Activated CD8-positive, alpha-beta memory T cell treated with anti-CD3 and anti-CD28 coated beads, Interleukin-2, amount 10 ng/mL, durations not matched to agents 7 days and 5 days (primary cell): Measurements from ENCODE around the gene DNA2. TPM values are rescaled to one million over a fixed set of nuclear protein-coding genes. Genes with fewer than 3 reads are reported as not detected.
"Not testable (repeated sequence)": the region's sequence is repeated elsewhere in the genome, so short reads cannot be mapped to it uniquely, and the experiment has no call there.

Experiments
- ATAC-seq: fragments of 150-1000 bp; cut with Tn5 transposase; one replicate; pipeline ENCODE4 v1.10.0; 2021; ENCODE audit warnings: moderate library complexity
- CTCF ChIA-PET: fragments of 350-600 bp; sonication (Branson Sonifier 250); formaldehyde crosslinking; loops from one replicate; lab custom pipeline; 2021; ENCODE audit warnings: antibody characterized with exemption; lab: Charles Lee
- DNase-seq: peaks from one replicate; pipeline ENCODE4 v3.0.0-alpha.2; 2020
- H3K27ac Mint-ChIP-seq: one replicate; pipeline ENCODE4 v1.8.0; 2021; ENCODE audit warnings: mild to moderate bottlenecking, mixed read lengths
- H3K27me3 Mint-ChIP-seq: one replicate; pipeline ENCODE4 v1.8.0; 2021; ENCODE audit warnings: mixed read lengths
- H3K36me3 Mint-ChIP-seq: one replicate; pipeline ENCODE4 v1.8.0; 2021; ENCODE audit warnings: mild to moderate bottlenecking, mixed read lengths
- H3K4me1 Mint-ChIP-seq: one replicate; pipeline ENCODE4 v1.8.0; 2021; ENCODE audit warnings: mixed read lengths
- H3K4me3 Mint-ChIP-seq: one replicate; pipeline ENCODE4 v1.8.0; 2021; ENCODE audit warnings: mild to moderate bottlenecking, moderate library complexity, mixed read lengths
- H3K9me3 Mint-ChIP-seq: one replicate; pipeline ENCODE4 v1.8.0; 2022; ENCODE audit warnings: low read depth, mixed read lengths
- total RNA-seq, 2 experiments: library from RNA; stranded (reverse); gene quantifications; one replicate each; pipeline ENCODE4 v1.2.3, GENCODE V29; 2021

DNA2 gene
- total RNA-seq, 2 experiments from 2014 or later: 53.3 to 60.2 TPM

DNA sequence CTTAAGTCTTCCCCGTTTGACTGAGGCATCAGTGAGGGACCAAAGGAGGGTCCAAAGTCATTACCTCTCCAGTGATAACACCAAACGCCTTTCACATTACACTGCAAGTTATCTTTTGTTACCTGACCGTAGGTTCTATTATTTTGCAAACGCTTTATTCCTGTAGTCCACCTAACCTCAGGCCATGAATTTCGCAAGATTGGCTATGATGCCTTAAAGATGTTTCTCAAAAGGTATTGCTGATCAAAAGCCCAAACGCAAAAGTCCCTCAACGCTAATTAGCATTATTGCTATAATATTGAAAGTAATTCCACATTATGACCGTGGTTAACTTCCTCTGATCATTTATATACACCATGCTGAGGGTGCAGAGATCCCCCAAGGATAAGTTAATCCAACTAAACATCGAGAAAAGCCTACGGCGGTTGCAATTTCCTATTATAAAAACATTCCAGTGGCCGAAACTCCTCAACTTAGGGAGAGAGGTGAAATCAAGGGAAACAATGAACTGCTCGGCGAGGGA, 649 bp downstream of the DNA2 start:
- CTCF ChIA-PET: interaction anchor here (0.6 to 1.3 kb wide), 2 partner anchors 9 to 64 kb away, joined by 3 read pairs; partner anchors contain the start of gene RUFY2
- Mint-ChIP-seq H3K9me3 (no peaks in the 10 kb centered on the region), H3K27me3 (no peaks in the 10 kb centered on the region), H3K27ac (peak overlapping the region; percentile 99), H3K36me3 (peaks cover 36% of the 10 kb centered on the region), H3K4me1 (peaks cover 28% of the 10 kb centered on the region), H3K4me3 (peak overlapping the region; percentile 100)
- peak; percentile 5 for ATAC-seq
- no peak for DNase-seq

DNA sequence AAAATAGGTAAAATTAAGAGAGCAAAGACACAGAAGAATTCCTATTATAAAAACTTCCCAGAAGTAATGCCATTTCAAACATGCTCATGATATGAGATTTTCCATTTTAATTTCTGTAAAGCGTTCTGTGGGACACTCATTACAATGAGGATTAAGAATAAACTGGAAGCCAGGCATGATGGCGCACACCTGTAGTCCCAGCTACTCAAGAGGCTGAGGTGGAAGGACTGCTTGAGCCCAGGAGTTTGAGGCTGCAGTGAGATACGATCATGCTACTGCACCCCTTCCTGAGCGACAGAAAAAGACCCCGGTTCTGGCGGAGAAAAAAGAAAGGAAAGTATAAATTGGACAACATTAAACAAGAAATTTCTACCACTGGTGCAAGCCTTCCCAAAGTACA, 1.5 kb downstream of the DNA2 start:
- DNase-seq: no peak
- ATAC-seq: no peak
- H3K27me3 Mint-ChIP-seq: no peaks in the 10 kb centered on the region
- H3K4me1 Mint-ChIP-seq: peaks cover 28% of the 10 kb centered on the region
- CTCF ChIA-PET: no interaction called here
- H3K27ac Mint-ChIP-seq: peak overlapping the region; percentile 58
- H3K36me3 Mint-ChIP-seq: peaks cover 41% of the 10 kb centered on the region
- H3K9me3 Mint-ChIP-seq: no peaks in the 10 kb centered on the region
- H3K4me3 Mint-ChIP-seq: peak overlapping the region; percentile 100

DNA sequence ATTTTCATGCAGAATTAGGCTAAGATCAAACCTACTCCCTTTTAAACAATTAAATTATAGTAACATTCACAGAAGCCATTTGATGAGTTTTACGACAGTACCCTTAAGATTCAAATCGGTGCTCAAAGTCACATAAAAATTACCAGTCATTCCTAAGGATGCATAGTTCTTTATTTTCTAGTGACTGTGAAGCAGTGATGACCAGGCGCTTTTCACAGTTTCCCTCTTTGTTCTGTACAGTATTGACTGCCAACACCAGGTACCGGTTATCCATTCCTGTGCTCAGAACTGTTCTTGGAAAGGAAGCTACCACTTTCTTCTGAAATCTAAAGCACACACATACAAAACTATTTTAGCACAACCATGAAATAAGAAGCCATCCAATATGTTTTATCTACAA, 1.9 kb downstream of the DNA2 start:
- no peak overlapping the region for H3K27ac Mint-ChIP-seq
- peaks cover 43% of the 10 kb centered on the region for H3K36me3 Mint-ChIP-seq
- peak overlapping the region; percentile 100 for H3K4me3 Mint-ChIP-seq
- no peaks in the 10 kb centered on the region for H3K27me3 Mint-ChIP-seq
- no peaks in the 10 kb centered on the region for H3K9me3 Mint-ChIP-seq
- no peak for DNase-seq
- H3K4me1 Mint-ChIP-seq: peaks cover 28% of the 10 kb centered on the region
- no peak for ATAC-seq
- CTCF ChIA-PET: interaction anchor here (0.7 kb wide), 1 partner anchor 917 kb away, joined by 3 read pairs; no protein-coding TSS in a partner anchor

GRCh38 chr10:68464729-68465128, 7.0 kb downstream of the DNA2 start:
- not testable (repeated sequence) for ATAC-seq, H3K27me3 Mint-ChIP-seq

GRCh38 chr10:68463365-68464093, 8.2 kb downstream of the DNA2 start:
- Mint-ChIP-seq H3K4me1 (peaks cover 2% of the 10 kb centered on the region), H3K9me3 (no peaks in the 10 kb centered on the region), H3K36me3 (peaks cover 65% of the 10 kb centered on the region), H3K27ac (no peak overlapping the region), H3K4me3 (no peak overlapping the region), H3K27me3 (no peaks in the 10 kb centered on the region)
- CTCF ChIA-PET: interaction anchor here (0.7 kb wide), 1 partner anchor 263 kb away, joined by 4 read pairs; no protein-coding TSS in a partner anchor
- no peak for DNase-seq
- ATAC-seq: no peak

More at GRCh38 chr10:68464729-68465128, 7.0 kb downstream of the DNA2 start:
- peaks cover 61% of the 10 kb centered on the region for H3K36me3 Mint-ChIP-seq
- DNase-seq, H3K27ac Mint-ChIP-seq, H3K4me1 Mint-ChIP-seq, H3K4me3 Mint-ChIP-seq, H3K9me3 Mint-ChIP-seq, CTCF ChIA-PET: not testable (repeated sequence)

DNA sequence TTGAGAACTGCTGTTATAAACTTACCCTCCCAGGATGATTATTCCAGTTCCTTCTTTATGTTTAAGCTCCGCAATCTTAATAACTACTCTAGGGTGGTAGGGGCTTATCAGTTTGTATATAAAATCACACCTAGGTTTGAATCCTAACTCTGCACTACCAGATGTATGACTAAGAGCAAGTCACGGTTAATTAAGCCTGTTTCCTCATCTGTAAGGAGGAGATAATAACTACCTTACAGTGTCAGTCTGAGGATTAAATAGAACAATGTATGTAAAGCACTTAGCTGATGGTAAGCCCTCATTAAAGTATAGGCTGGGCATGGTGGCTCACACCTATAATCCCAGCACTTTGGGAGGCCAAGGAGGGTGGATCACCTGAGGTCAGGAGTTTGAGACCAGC, 9.2 kb downstream of the DNA2 start:
- no peak for ATAC-seq
- CTCF ChIA-PET: no interaction called here
- DNase-seq: no peak
- H3K4me1 Mint-ChIP-seq: no peaks in the 10 kb centered on the region
- peaks cover 60% of the 10 kb centered on the region for H3K36me3 Mint-ChIP-seq
- no peaks in the 10 kb centered on the region for H3K9me3 Mint-ChIP-seq
- no peak overlapping the region for H3K4me3 Mint-ChIP-seq
- no peak overlapping the region for H3K27ac Mint-ChIP-seq
- no peaks in the 10 kb centered on the region for H3K27me3 Mint-ChIP-seq

DNA sequence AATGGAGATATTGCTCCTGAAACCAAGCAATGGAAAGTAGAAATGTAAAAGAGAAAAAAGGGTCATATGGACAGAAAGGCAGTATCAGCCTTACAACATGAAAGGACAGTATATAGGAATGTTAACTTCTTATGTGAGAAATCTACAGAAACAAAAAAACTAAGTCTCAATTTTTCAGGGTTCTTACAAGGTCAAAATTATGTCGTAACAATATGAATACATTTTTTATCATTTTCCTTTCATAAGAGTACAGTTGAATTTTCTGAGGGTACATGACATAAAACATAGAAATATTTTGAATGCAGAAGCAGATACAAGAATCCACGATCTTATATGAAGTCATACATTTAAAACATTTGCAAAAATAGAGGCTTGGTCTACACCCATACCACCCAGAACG, 10.7 kb downstream of the DNA2 start:
- ATAC-seq (no peak), DNase-seq (no peak)
- CTCF ChIA-PET: no interaction called here
- Mint-ChIP-seq H3K4me3 (no peak overlapping the region), H3K36me3 (peaks cover 57% of the 10 kb centered on the region), H3K9me3 (no peaks in the 10 kb centered on the region), H3K27me3 (no peaks in the 10 kb centered on the region), H3K4me1 (peaks cover 2% of the 10 kb centered on the region), H3K27ac (no peak overlapping the region)

DNA sequence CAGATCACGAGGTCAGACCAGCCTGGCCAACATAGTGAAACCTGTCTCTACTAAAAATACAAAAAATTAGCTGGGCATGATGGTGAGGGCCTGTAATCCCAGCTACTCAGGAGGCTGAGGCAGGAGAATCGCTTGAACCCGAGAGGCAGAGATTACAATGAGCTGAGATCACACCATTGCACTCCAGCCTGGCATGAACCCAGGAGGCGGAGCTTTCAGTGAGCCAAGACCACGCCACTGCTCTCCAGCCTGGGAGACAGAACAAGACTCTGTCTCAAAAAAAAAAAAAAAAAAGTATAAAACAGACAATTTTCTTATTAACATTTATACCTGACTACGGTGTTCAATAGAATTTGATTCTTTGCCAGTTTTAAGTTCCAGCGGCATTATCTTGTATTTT, 22.1 kb downstream of the DNA2 start:
- H3K4me3 Mint-ChIP-seq, H3K9me3 Mint-ChIP-seq, H3K4me1 Mint-ChIP-seq, CTCF ChIA-PET, ATAC-seq, H3K27ac Mint-ChIP-seq, DNase-seq, H3K27me3 Mint-ChIP-seq: not testable (repeated sequence)
- H3K36me3 Mint-ChIP-seq: peaks cover 46% of the 10 kb centered on the region

GRCh38 chr10:68446179-68446578, 25.6 kb downstream of the DNA2 start:
- no peaks in the 10 kb centered on the region for H3K27me3 Mint-ChIP-seq
- H3K9me3 Mint-ChIP-seq: no peaks in the 10 kb centered on the region
- no peaks in the 10 kb centered on the region for H3K4me1 Mint-ChIP-seq
- no peak overlapping the region for H3K4me3 Mint-ChIP-seq
- no peak for DNase-seq
- CTCF ChIA-PET: interaction anchor here (0.6 kb wide), 1 partner anchor 38 kb away, joined by 3 read pairs; no protein-coding TSS in a partner anchor
- ATAC-seq: no peak
- peaks cover 39% of the 10 kb centered on the region for H3K36me3 Mint-ChIP-seq
- no peak overlapping the region for H3K27ac Mint-ChIP-seq

DNA sequence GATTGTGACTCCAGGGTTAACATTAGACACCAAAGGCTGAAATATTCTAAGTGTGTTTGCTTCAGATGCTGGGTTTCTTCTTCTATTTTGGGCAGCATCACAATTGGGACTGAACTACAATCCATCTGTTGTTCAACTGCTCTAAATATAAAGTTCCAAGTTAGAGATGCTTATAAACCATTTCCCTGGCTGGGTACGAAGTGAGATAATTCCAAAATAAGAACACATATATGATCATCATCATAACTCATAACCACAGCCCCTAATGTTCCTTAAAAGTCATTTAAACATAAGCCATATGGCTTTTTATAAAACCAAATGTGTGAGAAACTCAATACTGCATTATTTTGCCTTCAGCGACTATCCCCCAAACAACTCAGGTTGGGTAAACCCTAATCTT, 28.8 kb downstream of the DNA2 start:
- CTCF ChIA-PET: no interaction called here
- no peak for DNase-seq
- Mint-ChIP-seq H3K27ac (no peak overlapping the region), H3K27me3 (no peaks in the 10 kb centered on the region), H3K4me1 (no peaks in the 10 kb centered on the region), H3K9me3 (no peaks in the 10 kb centered on the region), H3K4me3 (no peak overlapping the region), H3K36me3 (peaks cover 25% of the 10 kb centered on the region)
- no peak for ATAC-seq

DNA sequence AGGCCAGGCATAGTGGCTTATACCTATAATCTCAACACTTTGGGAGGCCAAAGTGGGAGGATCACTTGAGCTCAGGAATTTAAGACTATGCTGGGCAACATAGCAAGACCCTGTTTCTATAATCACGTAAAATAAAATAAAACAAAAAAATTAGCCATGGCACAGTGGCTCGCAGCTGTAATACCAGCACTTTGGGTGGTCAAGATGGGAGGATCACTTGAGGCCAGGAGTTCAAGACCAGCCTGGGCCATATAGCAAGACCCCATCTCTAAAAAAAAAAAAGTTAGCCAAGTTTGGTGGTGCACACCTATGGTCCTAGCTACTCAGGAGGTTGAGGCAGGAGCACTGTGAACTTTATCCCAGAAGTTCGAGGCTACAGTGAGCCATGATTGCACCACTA, 30.9 kb downstream of the DNA2 start:
- CTCF ChIA-PET: interaction anchor here (0.5 to 1.2 kb wide), 3 partner anchors 19 to 129 kb away, joined by 3 to 4 read pairs (median 3); no protein-coding TSS in a partner anchor
- no peaks in the 10 kb centered on the region for H3K9me3 Mint-ChIP-seq
- H3K27me3 Mint-ChIP-seq: no peaks in the 10 kb centered on the region
- DNase-seq (no peak), ATAC-seq (no peak)
- H3K4me1 Mint-ChIP-seq: no peaks in the 10 kb centered on the region
- no peak overlapping the region for H3K27ac Mint-ChIP-seq
- no peak overlapping the region for H3K4me3 Mint-ChIP-seq
- peaks cover 28% of the 10 kb centered on the region for H3K36me3 Mint-ChIP-seq

DNA sequence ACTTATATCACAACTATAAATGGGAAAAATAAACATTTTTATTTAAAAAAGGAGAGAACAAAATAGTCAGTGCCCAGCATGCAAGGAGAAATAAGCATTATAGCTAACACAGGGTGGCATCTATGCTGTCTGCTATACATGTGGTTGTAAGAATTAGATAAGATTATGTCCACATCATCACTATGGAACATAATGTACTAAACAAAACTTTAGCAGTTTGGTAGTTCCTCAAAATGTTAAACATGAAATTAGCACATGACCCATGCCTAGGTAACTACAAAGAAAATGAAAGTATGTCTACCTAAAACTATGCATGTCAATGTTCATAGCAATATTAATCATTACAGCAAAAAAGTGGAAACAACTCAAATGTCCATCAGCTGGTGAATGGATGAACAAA, 36.0 kb downstream of the DNA2 start:
- DNase-seq: no peak
- ATAC-seq: no peak
- no peaks in the 10 kb centered on the region for H3K27me3 Mint-ChIP-seq
- H3K36me3 Mint-ChIP-seq: peaks cover 30% of the 10 kb centered on the region
- H3K9me3 Mint-ChIP-seq: no peaks in the 10 kb centered on the region
- no peak overlapping the region for H3K27ac Mint-ChIP-seq
- no peak overlapping the region for H3K4me3 Mint-ChIP-seq
- no peaks in the 10 kb centered on the region for H3K4me1 Mint-ChIP-seq
- CTCF ChIA-PET: no interaction called here

DNA sequence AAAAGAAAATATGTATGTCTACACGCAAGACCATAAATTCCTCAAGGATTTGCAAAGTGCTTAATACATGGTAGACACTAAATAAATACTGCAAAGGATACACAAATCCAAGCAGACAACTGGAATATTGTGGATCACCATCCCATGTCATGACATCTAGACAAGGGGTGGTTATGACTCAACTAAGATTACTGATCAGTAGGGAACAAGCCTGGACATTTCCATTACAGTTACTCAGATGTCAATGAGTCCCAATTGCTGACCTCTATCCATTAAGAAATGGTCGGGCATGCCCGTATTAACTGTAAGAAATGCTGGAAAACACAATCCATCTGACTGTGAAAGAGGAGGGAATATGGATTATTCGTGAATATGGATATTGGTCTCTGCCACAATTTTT, 37.1 kb downstream of the DNA2 start:
- Mint-ChIP-seq H3K27me3 (no peaks in the 10 kb centered on the region), H3K36me3 (peaks cover 33% of the 10 kb centered on the region), H3K4me1 (no peaks in the 10 kb centered on the region), H3K27ac (no peak overlapping the region), H3K9me3 (no peaks in the 10 kb centered on the region), H3K4me3 (no peak overlapping the region)
- CTCF ChIA-PET: interaction anchor here (0.6 kb wide), 1 partner anchor 628 kb away, joined by 3 read pairs; no protein-coding TSS in a partner anchor
- no peak for DNase-seq
- ATAC-seq: no peak
